ENCODE data around the gene ZSWIM5. TPM values are rescaled to one million over a fixed set of nuclear protein-coding genes. Genes with fewer than 3 reads are reported as not detected.

Gene ZSWIM5
- total RNA-seq, 1 donor from 2014 or later = 0.05 TPM

Other genes with a start within 250 kb of the ZSWIM5 start
- gene EIF2B3, start 220.0 kb downstream of the ZSWIM5 start, total RNA-seq = 50.4 and 65.9 TPM in 2 replicates
- 49.3 and 49.4 TPM in 2 replicates for gene HECTD3, start 195.3 kb downstream of the ZSWIM5 start, total RNA-seq
- gene UROD, start 194.4 kb downstream of the ZSWIM5 start, total RNA-seq = 80.8 and 87.2 TPM in 2 replicates
- not detected in 2 replicates for gene HPDL, start 120.3 kb upstream of the ZSWIM5 start, total RNA-seq
- gene TOE1, start 133.6 kb upstream of the ZSWIM5 start, total RNA-seq = 4.6 and 4.7 TPM in 2 replicates
- 10.7 and 12.9 TPM in 2 replicates for gene MUTYH, start 133.8 kb upstream of the ZSWIM5 start, total RNA-seq

Measured in myocyte (in vitro differentiated cells).